GM18870 (cell line): ENCODE results near the gene C10orf105.

Experiments
- ATAC-seq: cut with Tn5 transposase; IDR thresholded peaks from one replicate; pipeline ENCODE4 v1.9.1; 2021; ENCODE audit warnings: moderate library complexity; ENCODE audit not compliant: unreplicated experiment

The C10orf105 gene, protein sequence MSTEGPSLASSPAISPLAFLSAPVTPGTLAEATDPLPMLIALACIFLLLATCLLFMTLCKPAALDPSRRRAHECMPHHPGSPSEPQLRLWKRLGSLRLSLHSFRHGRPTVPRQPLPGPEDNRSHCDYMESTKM

DNA sequence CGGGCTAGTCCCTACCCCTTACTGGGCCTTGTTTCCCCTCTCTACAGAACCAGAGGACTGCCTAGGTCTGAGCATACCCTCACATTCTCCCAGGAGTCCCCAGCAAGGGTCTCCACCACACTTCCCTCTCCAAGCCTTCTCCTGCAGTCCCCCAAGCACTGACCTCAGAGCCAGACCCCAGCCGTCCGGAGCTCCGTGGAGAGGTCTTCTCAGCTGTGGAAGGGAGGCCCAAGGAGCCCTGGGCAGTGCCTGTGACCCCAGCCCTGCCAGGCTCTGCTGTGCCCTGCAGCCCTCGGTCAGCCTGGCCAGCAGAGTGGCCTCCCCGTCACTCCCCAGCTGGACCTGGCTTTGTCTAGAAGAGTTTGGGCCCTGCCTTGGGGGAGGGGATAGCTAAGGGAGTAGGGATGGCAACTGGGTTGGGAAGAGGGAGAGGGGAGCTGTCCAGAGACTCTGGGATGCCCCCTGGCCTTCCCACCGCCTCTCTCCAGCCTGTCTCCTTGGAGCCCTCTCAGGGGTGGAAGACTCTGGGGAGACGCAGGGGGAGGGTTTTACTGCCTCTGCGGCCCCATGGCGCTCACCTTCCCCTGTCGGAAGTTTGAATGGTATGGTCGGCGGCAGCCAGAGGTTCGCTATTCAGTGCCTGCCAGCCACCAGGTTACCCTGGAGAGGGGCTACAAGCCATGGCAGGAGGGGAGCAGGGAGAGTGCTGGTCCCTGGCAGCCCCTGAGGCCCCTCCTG, at the start of gene C10orf105:
TSS of gene C10orf105 (minus strand) at position 315 of the 738 bp plus-strand sequence. CDS start 3,441 bp downstream, outside the sequence.
- ATAC-seq: no peak

DNA sequence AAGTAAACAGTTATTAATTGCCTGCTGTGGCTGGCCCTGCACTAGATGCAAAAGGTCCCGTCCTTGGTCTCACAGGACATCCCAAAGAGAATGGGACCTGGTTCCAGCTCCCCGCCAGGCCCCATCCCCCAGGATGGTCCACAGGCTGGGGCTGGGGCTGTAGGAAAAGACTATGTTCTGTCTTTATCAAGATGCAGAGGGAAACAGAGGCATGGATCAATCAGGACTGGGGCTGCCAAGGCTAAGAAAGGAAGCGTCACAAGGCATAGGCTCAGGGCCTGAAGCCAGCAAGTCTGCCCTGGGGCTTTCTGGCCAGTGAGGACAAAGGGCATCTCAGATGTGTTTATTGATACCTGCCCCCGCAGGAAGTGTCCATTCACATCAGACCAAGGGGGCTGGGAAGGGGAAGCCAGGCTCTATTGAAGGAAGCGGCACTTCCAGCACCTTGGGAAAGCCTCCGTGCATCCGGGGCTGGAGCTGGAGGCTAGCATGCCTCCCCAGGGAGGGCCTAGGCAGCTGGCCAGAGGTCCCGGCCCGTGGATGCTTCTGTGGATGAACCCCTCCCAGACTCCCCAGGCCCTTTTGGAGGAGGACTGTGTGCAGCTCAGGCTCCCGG, 48.0 kb upstream of the C10orf105 start:
- no peak for ATAC-seq

DNA sequence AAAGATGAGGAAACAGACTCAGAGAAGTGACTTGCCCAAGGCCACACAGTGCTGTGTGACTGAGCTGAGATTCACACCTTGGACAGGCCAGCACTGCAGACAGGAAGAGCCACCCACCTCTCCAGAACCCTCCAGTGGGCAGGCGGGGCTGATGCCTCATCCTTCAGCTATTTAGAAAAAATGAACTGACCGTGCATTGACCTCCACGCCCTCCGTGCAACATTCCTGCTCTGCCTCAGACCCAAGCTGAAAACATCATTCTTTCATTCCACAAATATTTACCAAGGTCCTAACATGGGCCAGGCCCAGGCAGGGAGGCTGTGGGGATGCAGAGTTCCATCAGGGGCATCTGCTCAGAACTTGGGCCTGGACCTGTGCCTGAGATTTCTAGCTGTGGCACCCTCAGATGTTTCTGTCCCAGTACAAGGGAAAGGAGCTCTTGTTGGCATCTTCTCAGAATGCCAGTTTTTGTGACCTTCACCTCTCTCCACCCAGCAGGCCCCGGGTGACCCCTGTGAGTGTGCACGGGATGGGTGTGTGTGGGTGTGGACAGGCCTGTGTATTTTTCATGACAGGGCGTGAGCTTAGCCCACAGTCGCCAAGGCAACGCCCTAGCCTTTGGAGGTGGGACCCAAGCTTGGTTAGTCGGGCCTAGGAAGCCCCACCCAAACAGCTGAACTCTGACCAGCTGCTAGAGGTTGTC, 47.3 kb upstream of the C10orf105 start:
- ATAC-seq: no peak

DNA sequence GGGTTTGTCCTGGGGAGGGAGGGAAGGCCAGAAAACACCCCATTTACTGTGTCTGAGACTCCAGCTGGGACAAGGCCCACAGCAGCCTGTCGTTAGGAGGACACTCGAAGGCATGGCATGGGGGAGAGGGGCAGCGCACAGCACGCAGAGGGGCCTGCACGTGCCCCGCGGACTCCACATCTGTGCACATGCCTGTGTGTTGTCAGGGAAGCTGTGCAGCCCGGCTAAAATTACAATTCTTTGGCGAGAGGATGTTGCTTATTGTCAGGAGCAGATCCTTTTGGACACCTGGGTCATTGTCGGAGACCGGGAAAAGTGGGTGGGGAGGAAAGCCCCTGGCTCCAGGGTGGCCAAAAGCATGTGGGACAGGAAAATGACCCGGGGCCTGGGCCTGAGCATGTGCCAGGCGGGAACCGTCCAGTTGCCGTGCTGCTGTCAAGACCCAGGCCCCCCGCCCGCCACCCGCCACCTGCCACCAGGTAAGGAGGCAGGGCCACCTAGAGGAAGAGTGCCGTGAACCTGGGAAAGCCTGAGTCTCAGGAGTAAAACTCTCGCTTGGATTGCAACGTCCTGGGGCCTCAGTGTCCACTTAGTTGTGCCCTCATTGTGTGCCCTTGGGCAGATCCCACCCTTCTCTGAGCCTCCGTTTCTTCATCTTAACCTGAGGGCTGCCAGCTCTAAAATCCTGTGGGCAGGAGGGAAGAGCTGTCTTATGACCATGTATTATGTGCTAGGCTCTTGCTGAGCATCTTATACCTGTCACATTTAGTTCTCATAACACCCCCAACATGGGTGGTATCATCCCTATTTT, 46.5 kb upstream of the C10orf105 start:
- no peak for ATAC-seq

DNA sequence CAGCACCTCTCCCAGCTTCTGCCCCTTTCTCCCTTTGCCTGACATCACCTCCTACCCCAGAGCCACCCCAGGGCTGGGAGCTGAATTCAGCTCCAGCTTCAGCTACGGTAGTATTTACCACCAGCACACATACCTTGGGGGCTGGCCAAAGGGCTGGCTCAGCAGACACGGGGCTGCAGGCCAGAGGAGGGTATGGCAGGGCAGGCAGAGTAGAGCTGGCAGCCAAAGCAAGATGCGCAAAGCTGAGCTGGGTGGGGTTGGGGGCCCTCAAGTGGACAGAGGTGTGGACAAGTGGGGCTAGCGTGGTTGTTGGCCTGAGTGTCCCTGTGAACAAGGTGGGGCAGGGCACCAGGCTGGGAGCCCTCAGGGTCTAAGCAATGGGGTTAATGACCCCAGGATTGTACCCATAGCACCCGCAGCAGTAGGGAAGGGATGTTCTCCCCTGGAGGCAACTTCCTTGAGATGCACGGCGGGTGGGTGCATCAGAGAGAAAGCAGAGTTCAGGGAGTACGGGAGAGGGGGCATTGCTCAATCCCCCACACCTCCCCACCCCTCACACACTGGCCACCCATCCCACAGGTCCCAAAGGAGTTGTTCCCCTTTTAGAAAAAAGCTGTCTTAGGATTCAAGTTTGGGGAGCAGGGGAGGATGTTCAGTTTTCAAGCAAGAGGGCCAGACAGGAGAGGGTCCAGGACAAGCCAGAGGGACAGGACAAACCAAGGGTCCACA, 45.8 kb upstream of the C10orf105 start:
- no peak for ATAC-seq

DNA sequence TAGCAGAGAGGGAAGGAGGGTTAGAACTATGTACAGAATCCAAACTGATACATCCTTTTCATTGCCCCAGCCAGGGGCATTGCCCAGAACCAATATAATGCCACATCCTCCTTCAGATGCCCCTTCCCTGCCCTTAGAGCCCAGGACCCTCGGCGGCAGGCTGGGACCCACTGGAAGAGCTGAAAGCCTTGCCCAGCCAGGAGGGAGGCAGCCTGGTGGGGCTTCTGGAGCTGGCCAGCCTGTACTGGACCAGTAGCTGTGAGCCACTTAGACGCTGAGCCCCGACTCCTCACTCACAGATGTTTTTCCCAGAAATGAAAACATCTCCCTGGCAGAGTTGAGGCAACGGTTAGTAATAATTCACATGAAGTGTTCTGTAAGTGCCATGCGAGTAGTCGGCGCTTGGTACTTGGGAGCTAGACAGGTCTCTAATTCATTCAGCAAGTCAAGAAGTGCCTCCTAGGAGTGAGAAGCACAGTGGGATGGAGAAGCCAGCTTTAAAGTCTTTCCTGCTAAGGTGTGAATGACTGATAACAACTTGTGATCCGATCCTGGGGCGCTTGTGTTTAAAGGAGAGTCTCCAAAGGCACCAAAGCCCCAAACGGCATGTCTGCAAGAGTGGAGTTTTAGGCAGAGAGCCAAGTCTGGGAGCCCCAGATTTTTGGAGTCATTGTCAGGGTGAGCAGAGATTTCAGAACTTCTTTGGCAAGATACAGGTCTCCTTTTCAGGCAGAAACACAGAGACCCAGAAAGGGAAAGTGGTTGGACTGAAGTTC, 44.0 kb upstream of the C10orf105 start:
- no peak for ATAC-seq

DNA sequence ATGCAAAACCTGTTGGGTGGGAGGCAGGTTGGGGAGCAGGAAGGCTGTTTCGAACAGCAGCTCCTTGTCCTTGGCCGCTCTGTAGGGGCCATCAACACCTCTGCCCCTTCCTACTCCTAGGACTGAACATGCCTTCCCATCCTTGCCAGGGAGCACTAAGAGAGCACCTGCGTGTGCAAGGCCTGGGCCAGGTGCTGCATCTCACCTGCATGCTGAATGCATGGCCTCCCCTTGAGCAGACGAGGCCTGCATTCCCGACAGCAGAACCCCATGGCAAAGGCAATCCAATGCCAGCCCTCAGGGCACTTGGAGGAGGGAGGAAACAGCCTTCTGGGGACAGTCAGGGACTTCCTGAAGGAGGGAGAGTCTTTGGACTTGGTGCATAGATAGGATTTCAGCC, 42.7 kb upstream of the C10orf105 start:
- no peak for ATAC-seq

DNA sequence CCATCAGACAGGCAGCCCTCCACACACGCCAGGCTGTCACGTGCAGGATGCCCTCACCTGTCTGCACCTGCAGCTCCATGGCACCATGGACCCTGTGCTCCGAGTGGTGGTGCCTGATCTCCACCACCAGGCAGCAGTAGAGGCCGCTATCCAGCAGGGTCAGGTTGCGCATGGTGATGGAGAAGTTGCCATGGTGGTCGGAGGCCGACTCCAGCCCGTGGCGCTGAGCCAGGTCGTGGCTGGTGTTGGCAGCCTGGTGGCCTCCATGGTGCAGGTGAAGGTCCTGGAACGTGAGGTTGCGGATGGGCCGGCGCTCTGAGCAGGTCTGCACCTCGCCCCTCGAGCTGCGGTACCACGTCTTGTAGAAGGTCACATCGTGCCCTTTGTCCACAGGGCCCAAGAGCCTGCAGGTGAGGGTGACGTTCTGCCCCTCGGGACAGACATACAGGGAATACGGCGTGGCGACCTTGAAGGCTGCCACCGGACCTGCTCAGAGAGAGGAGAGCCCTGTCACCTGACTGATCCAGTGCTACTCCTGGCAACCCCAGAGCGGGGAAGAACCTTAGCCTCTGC, 42.0 kb upstream of the C10orf105 start:
- no peak for ATAC-seq

DNA sequence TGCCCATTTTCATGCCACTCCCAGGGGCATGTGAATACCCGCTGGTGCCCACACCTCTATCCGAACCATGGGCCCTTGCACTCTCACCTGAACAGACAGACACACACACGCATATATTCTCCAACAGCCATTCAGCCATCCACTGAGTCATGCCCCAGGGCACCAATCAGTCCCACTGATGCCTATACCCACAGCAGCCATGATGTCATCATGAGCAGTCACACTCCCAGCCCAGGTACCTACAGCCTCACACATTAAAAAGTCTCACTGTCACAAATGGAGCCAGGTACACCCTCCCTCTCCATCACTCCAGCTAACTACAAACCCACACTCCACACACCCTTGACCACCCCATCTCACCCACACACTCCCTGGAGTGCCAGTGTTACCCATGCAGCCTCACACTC, 41.5 kb upstream of the C10orf105 start:
- ATAC-seq: no peak

DNA sequence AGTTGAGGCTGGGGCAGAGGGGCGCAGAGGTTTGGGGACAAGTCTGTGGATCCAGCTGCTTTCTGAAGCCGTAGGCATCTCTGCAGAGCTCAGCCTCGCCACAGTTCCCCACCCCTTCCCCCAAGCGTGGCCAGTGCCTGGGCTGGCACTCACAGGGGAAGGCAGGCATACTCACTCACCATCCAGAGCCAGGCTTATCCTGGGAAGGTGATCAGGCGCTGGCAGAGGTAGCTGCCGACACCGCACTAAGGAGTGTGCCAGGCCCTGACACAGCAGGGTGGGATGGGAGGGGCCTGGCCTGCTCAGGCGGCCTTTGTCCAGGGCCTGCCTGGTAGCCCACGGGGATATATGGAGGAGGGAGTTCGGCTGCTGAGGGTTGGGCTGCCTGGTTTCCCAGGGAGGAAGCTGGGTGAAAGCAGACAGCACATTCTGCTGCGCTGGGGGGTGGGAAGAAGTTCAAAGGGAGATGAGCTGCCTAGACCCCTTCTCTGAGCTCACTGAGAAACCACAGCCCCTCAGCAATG, 37.9 kb upstream of the C10orf105 start:
- ATAC-seq: no peak

DNA sequence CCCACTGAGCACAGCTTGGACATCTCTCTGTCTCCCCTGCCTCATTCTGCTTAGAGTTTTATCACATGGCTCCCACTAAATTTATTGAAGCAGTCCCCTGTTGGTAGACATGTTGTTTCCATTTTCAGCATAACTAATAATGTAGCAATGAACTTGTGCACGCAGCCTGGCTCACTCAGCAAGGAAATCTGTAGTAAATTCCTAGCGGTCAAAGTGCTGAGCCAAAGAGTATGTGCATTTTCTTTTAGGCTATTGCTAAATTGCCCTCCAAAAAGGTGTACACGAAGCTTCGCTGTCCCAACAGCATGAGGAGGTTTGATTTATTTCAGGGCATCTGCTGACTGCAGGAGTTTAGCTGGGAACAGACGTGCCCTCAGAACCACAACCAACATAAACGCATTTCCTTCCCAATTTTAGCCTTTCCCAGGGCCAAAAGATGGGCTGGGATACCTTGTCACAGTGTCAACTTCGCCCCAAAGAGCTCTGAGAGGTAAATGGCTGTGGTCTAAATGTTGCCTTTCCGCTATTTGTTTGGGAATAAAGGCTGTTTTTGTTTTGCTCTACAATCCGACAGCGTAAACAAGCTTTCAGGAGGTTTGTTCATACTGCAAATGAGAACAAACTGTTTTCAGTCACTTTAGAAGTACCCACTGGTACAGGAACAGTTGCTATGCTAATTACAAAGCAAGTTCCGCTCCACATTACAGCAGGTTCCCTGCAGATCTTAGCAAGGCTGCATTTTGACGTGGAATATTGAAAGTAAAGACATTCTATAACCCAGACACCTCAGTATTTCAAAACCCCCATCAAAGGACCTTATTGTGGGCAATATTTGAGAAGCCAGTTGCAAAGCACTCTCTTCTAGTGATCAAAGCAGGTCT, 37.0 kb upstream of the C10orf105 start:
- ATAC-seq: no peak

DNA sequence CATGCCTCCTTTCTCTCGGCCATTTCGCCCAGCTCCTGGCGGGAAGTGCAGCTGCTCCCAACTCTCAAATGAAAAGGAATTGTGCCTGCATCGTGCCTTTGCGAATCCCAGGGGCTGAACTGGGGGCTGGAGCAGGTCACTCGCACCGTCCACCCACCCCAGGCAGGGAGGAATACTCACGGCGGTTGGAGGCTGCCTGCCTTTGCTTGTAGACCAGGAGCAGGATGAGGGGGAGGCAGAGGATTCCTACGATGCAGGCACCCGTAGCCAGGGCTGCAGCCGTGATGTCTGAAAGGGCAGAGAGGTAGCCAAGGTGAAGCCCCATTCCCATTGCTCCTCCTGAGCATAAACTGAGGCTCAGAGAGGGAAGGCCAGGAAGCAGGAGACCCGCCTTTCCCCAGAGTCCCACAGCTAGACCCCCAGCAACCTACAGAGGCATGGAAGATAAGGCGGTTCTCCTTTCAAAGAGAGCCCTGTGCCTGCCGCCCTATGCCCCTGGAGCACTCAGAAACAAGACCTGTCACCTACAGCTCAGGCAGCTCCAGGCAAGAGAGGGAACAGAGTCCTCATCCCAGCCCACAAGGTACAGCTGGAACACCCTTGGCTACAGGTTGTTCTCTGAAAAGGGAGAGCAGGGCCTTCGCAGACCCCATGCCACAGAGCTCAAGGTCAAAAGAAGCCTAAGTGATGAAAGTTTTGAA, 35.8 kb upstream of the C10orf105 start:
- ATAC-seq: no peak

DNA sequence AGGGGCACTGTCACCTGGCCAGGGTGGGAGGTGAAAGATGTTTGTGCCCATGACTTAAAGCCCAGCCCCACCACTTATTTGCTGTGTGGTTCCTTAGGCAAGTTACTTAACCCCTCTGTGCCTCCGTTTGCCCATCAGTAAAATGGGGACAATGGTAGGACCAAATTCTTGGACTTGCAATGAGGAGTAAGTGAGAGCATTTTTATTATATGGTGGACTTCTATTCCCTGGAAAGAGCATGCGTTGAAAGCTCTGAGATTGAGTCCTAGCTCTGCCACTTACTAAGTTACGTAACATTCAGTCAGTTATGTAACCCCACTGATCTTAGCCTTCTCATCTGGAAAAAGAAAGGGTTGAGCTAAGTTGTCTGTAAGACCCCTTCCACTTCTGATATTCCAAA, 35.0 kb upstream of the C10orf105 start:
- no peak for ATAC-seq

DNA sequence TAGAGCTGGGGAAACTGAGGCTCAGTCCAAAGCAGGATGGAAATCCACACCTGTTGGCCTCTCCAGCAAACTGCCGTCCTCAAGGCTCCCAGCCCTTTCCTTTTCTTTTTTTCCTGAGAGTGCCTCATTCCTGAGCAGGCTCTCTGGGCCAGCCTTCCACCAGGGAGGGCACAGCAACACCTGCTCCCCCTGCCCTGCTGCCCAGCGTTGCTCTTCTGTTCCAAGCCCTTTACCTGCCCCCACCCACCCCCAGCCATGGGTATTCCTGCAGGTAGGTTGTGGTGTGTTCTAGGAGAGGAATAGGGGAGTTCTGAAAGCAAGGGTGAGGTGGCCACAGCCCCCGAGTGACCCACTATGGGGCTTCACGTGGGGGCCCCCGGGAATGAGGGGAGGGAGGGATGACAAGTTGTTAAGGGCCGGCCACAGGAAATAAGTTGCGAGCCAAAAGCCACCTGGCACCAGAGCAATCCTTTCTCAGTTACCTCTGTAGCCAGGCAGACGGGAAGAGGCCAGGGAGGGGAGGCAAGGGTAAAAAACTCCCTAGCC, 34.5 kb upstream of the C10orf105 start:
- no peak for ATAC-seq

DNA sequence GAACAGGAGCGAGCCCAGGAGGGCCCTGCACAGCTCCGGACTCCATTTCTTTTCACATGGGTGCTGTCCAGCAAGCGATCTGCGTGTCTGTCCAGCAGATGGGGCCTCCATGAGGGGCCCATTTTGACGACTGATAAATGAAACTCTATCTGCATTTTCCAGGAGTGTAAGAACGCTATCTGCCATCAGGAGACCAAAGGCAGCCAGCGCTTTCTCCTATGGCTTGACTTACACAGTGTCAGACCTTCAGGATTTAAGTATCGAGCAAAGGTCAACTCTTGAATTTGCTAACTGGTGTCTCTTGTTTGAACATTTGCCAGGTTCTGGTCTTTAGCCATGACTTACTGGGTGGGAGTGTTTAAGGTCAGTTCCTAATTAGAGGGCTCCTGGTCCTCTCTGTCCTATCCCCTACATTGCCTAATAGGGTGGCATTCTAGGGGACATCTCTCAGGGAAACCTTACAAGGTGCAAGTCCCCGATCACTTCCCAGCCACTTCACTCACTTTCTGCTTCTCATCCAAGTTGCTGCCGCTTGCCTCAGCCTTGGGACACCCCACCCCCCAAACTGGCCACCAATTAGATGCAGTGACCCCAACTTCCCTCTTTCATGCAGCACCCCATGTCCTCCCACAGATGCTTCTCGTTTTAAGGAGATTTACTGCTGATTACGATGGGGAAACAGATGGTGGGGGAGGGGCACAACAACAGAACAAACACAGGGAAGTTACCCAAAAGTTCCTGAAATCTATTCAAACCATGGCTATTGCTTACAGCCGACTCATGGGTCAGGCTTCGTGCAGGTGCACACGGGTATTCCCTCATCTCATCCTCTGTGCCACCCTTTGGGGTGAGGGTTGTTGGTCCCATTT, 33.7 kb upstream of the C10orf105 start:
- no peak for ATAC-seq
